GM12878 (cell line): ENCODE measurements around the gene ZNF600. TPM values are rescaled to one million over a fixed set of nuclear protein-coding genes. Genes with fewer than 3 reads are reported as not detected.

ENCODE experiments used
- BCL3 ChIP-seq: IDR thresholded peaks from 2 replicates; pipeline ENCODE4 v1.6.1; 2011; ENCODE audit warnings: borderline replicate concordance, low read depth, mild to moderate bottlenecking, moderate library complexity, low read length; ENCODE audit not compliant: insufficient read depth, poor library complexity, severe bottlenecking
- CBFB ChIP-seq: IDR thresholded peaks from 2 replicates; pipeline ENCODE4 v1.6.1; 2016; ENCODE audit warnings: antibody characterized with exemption, low read depth
- CBX5 ChIP-seq: sonication (generic); IDR thresholded peaks from 2 replicates; pipeline ENCODE4 v1.6.1; 2016; ENCODE audit warnings: low read depth, moderate library complexity, mild to moderate bottlenecking, inconsistent platforms
- CHD1 ChIP-seq: IDR thresholded peaks from 2 replicates; pipeline ENCODE4 v1.6.1; 2012; ENCODE audit warnings: low read depth, low read length, improper control_type of control experiment
- E2F4 ChIP-seq: IDR thresholded peaks from 2 replicates; pipeline ENCODE4 v1.6.1; 2012; ENCODE audit warnings: low read depth, low read length, improper control_type of control experiment
- HCFC1 ChIP-seq: fragments of 150-350 bp; IDR thresholded peaks from 2 replicates; pipeline ENCODE4 v1.6.1; 2014; ENCODE audit warnings: low read length
- HSF1 ChIP-seq: fragments of 150-350 bp; IDR thresholded peaks from 2 replicates; pipeline ENCODE4 v1.6.1; 2014; ENCODE audit warnings: mild to moderate bottlenecking, low read depth, low read length
- MXI1 ChIP-seq: fragments of 150-350 bp; IDR thresholded peaks from 2 replicates; pipeline ENCODE4 v1.6.1; 2011; ENCODE audit warnings: low read depth, mild to moderate bottlenecking, inconsistent platforms, low read length, improper control_type of control experiment
- NR2C2 ChIP-seq: IDR thresholded peaks from 2 replicates; pipeline ENCODE4 v1.6.1; 2011; ENCODE audit warnings: borderline replicate concordance, low read depth; ENCODE audit not compliant: control insufficient read depth, insufficient read length
- PKNOX1 ChIP-seq: fragments of 450-650 bp; IDR thresholded peaks from 2 replicates; pipeline ENCODE4 v1.6.1; 2016; ENCODE audit warnings: mild to moderate bottlenecking
- POLR2AphosphoS5 ChIP-seq: IDR thresholded peaks from 2 replicates; pipeline ENCODE4 v1.6.1; 2011; ENCODE audit warnings: mild to moderate bottlenecking, low read length, inconsistent platforms
- RFX5 ChIP-seq: IDR thresholded peaks from 2 replicates; pipeline ENCODE4 v1.6.1; 2011; ENCODE audit warnings: low read depth, low read length, improper control_type of control experiment
- RUNX3 ChIP-seq: IDR thresholded peaks from 2 replicates; pipeline ENCODE4 v1.6.1; 2012; ENCODE audit warnings: low read length, inconsistent platforms
- SIX5 ChIP-seq: IDR thresholded peaks from 2 replicates; pipeline ENCODE4 v1.6.1; 2011; ENCODE audit warnings: mild to moderate bottlenecking, low read depth, low read length, moderate library complexity; ENCODE audit not compliant: severe bottlenecking
- SP1 ChIP-seq: IDR thresholded peaks from one replicate; pipeline ENCODE4 v1.6.1; 2011; ENCODE audit warnings: low read depth, low read length
- SREBF1 ChIP-seq: IDR thresholded peaks from 2 replicates; pipeline ENCODE4 v1.6.1; 2012; ENCODE audit warnings: mild to moderate bottlenecking, low read length
- SRF ChIP-seq, 2 experiments: IDR thresholded peaks; 2 replicates each; pipeline ENCODE4 v1.6.1; 2011; ENCODE audit warnings: low read depth in 2 of 2, low read length in 2 of 2, mild to moderate bottlenecking in 1 of 2, moderate library complexity in 1 of 2
- SUPT20H ChIP-seq: IDR thresholded peaks from 2 replicates; pipeline ENCODE4 v1.6.1; 2011; ENCODE audit warnings: low read depth, mild to moderate bottlenecking, low read length, moderate library complexity, borderline replicate concordance; ENCODE audit not compliant: control insufficient read depth
- SUZ12 ChIP-seq: fragments of 200-600 bp; sonication (generic); IDR thresholded peaks from one replicate; pipeline ENCODE4 v1.6.1; 2018; ENCODE audit warnings: antibody characterized with exemption, mild to moderate bottlenecking; ENCODE audit not compliant: unreplicated experiment
- USF1 ChIP-seq: IDR thresholded peaks from 2 replicates; pipeline ENCODE4 v1.6.1; 2011; ENCODE audit warnings: borderline replicate concordance, low read depth, mild to moderate bottlenecking, moderate library complexity, mixed read lengths, low read length; ENCODE audit not compliant: insufficient read depth; ENCODE audit errors: extremely low read length
- ZNF207 ChIP-seq: fragments of 450-650 bp; IDR thresholded peaks from 2 replicates; pipeline ENCODE4 v1.6.1; 2014; ENCODE audit warnings: antibody characterized with exemption, mild to moderate bottlenecking, borderline replicate concordance
- ZNF622 ChIP-seq: fragments of 450-650 bp; IDR thresholded peaks from 2 replicates; pipeline ENCODE4 v1.6.1; 2017; ENCODE audit warnings: mild to moderate bottlenecking, inconsistent platforms
- polyA plus RNA-seq, 11 experiments: library from polyadenylated mRNA; depleted of rRNA in 4 of 11; unstranded in 6 of 11; stranded (reverse) in 5 of 11; fragments of >200 nt; fragmentation: Nextera tagmentation in 4 of 11; fragmentation: Illumina TruSeq in 1 of 11; extraction: Ambion mirVana in 4 of 11; extraction: Trizol in 1 of 11; gene quantifications; 1 replicate in 1 of 11; 2 replicates in 10 of 11; pipeline versions ENCODE4 v1.2.1 to v1.2.3, GENCODE V29; 2011 to 2016; ENCODE audit warnings: inconsistent platforms in 2 of 11, missing spikeins in 2 of 11, low read depth in 1 of 11
- total RNA-seq, 4 experiments: library from RNA; depleted of rRNA in 3 of 4; stranded (reverse); fragments of >200 nt in 3 of 4; fragmentation: Illumina TruSeq in 1 of 4; extraction: Trizol in 1 of 4; gene quantifications; 2 replicates each; pipeline versions ENCODE4 v1.2.1 to v1.2.3, GENCODE V29; 2013 to 2021

Gene ZNF600
- total and polyA plus RNA-seq, 10 of the 15 experiments (the other 5 are each of a cell fraction or from before 2014, with no cell fraction given): 9.5 to 25.6 (median 11.9) TPM

GRCh38 chr19:52778811-52779210, 7.8 kb downstream of the ZNF600 start (continued):
- TF ChIP-seq PKNOX1: no peak
- TF ChIP-seq NR2C2: no peak
- no peak for TF ChIP-seq SUZ12
- TF ChIP-seq SIX5: no peak
- TF ChIP-seq E2F4: no peak
- TF ChIP-seq SUPT20H: no peak
- no peak; the same call in 1 of the 2 replicates for TF ChIP-seq CBFB
- no peak for TF ChIP-seq MXI1
- TF ChIP-seq USF1: no peak
- TF ChIP-seq BCL3: no peak
- no peak for TF ChIP-seq CHD1
- no peak for TF ChIP-seq ZNF622
- TF ChIP-seq SP1: no peak
- peak; percentile 85 for TF ChIP-seq RUNX3
- TF ChIP-seq HSF1: no peak
- TF ChIP-seq ZNF207: no peak
- TF ChIP-seq CBX5: no peak
- TF ChIP-seq SREBF1: no peak
- TF ChIP-seq POLR2AphosphoS5: no peak
- no peak for TF ChIP-seq HCFC1
- TF ChIP-seq RFX5: no peak
- TF ChIP-seq SRF (IDR thresholded peaks at IDR 0.05; ENCODE audit: low read depth in 2 of 2, low read length in 2 of 2): no peak
